Measurements from ENCODE around the gene CD69.

- TF ChIP-seq CTCF (IDR thresholded peaks at IDR 0.05 in 4 of 5, conservative IDR thresholded peaks at IDR 0.05 in 1 of 5) (no peak), POLR2A (IDR thresholded peaks at IDR 0.05) (no peak)
Measured at GRCh38 chr12:9727813-9728212, 32.9 kb downstream of the CD69 start.

Measured in gastrocnemius medialis (tissue), 4 donors.